SK-N-SH treated with all-trans-retinoic acid at 6 μM for 48 hours (cell line): ENCODE results near the gene ARL4D.

Experiments
- ATAC-seq: fragments of 200-7000 bp; cut with Tn5 transposase; 3 replicates; pipeline ENCODE4 v1.9.1; 2020; ENCODE audit warnings: mild to moderate bottlenecking, moderate library complexity
- ARNTL ChIP-seq: fragments of 450-650 bp; formaldehyde crosslinking; IDR thresholded peaks from 2 replicates; pipeline ENCODE4 v1.5.0; 2020; ENCODE audit warnings: low read depth, mild to moderate bottlenecking, moderate library complexity, borderline replicate concordance
- BACH2 ChIP-seq: fragments of 250-450 bp; sonication (Bioruptor Pico); IDR thresholded peaks from 2 replicates; pipeline ENCODE4 v1.9.0; 2021; ENCODE audit warnings: mild to moderate bottlenecking, borderline replicate concordance
- ESRRG ChIP-seq: fragments of 250-450 bp; sonication (Bioruptor Pico); IDR thresholded peaks from 2 replicates; pipeline ENCODE4 v1.6.1; 2021; ENCODE audit warnings: mild to moderate bottlenecking
- GLIS3 ChIP-seq: fragments of 250-450 bp; sonication (Bioruptor Pico); IDR thresholded peaks from 2 replicates; pipeline ENCODE4 v1.5.0; 2020; ENCODE audit warnings: mild to moderate bottlenecking, moderate library complexity
- ISL1 ChIP-seq: fragments of 250-450 bp; sonication (Bioruptor Pico); IDR thresholded peaks from 2 replicates; pipeline ENCODE4 v2.1.2; 2022; ENCODE audit warnings: mild to moderate bottlenecking, moderate library complexity
- OSR1 ChIP-seq: fragments of 250-450 bp; sonication (Bioruptor Pico); IDR thresholded peaks from 2 replicates; pipeline ENCODE4 v1.8.0; 2022; ENCODE audit warnings: moderate library complexity, mild to moderate bottlenecking, inconsistent platforms
- PPARA ChIP-seq: fragments of 250-450 bp; sonication (Bioruptor Pico); IDR thresholded peaks from 2 replicates; pipeline ENCODE4 v1.5.0; 2020; ENCODE audit warnings: mild to moderate bottlenecking, borderline replicate concordance
- RARB ChIP-seq: fragments of 250-450 bp; sonication (Bioruptor Pico); IDR thresholded peaks from 2 replicates; pipeline ENCODE4 v1.8.0; 2021; ENCODE audit warnings: mild to moderate bottlenecking, moderate library complexity
- SNAI2 ChIP-seq: fragments of 250-450 bp; sonication (Bioruptor Pico); IDR thresholded peaks from 2 replicates; pipeline ENCODE4 v1.5.0; 2020; ENCODE audit warnings: mild to moderate bottlenecking, moderate library complexity
- TCF4 ChIP-seq: fragments of 250-450 bp; sonication (Bioruptor Pico); IDR thresholded peaks from 2 replicates; pipeline ENCODE4 v1.8.0; 2021; ENCODE audit warnings: mild to moderate bottlenecking, moderate library complexity, borderline replicate concordance
- TOX ChIP-seq: fragments of 250-450 bp; sonication (Bioruptor Pico); IDR thresholded peaks from 2 replicates; pipeline ENCODE4 v1.8.0; 2021; ENCODE audit warnings: mild to moderate bottlenecking, moderate library complexity, borderline replicate concordance
- ZC3H10 ChIP-seq: fragments of 250-450 bp; sonication (Bioruptor Pico); IDR thresholded peaks from 2 replicates; pipeline ENCODE4 v1.5.1; 2021; ENCODE audit warnings: mild to moderate bottlenecking, moderate library complexity
- ZFP30 ChIP-seq: fragments of 450-650 bp; formaldehyde crosslinking; IDR thresholded peaks from 2 replicates; pipeline ENCODE4 v1.5.0; 2022; ENCODE audit warnings: mild to moderate bottlenecking, moderate library complexity
- ZNF8 ChIP-seq: fragments of 450-650 bp; formaldehyde crosslinking; IDR thresholded peaks from 2 replicates; pipeline ENCODE4 v1.5.0; 2020; ENCODE audit warnings: mild to moderate bottlenecking, moderate library complexity
- TF ChIP-seq, protein P1 (sequence below): fragments of 250-450 bp; sonication (Bioruptor Pico); IDR thresholded peaks from 2 replicates; pipeline ENCODE4 v1.8.0; 2020; ENCODE audit warnings: mild to moderate bottlenecking, moderate library complexity, borderline replicate concordance
- TF ChIP-seq, protein P2 (sequence below): fragments of 250-450 bp; sonication (Bioruptor Pico); IDR thresholded peaks from 2 replicates; pipeline ENCODE4 v1.5.0; 2020; ENCODE audit warnings: mild to moderate bottlenecking, moderate library complexity

The ARL4D gene

DNA sequence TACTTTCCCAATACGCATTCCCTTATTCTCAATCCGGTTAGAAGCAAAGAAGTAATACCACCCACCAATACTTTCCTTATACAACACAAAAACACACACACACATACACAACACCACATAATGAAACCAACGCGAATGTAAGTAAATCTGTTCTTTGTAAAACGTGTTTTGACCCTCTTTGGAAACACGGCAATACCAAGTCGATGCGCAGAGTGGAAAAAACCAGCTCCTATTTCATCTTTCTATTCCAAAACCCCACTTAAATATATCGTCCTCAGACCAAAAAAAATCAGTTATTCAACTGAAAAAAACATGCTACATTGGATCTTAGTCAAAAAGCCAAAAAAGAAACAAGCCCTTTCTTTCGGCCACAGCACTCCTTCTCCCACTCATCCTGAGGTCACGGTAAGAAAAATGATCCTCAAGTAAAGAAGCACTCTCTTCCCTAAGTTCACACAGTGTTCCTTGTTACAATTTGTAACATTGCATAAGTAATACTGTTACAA is 31.0 kb upstream of the ARL4D start (continued):
- TF ChIP-seq, protein P1, sequence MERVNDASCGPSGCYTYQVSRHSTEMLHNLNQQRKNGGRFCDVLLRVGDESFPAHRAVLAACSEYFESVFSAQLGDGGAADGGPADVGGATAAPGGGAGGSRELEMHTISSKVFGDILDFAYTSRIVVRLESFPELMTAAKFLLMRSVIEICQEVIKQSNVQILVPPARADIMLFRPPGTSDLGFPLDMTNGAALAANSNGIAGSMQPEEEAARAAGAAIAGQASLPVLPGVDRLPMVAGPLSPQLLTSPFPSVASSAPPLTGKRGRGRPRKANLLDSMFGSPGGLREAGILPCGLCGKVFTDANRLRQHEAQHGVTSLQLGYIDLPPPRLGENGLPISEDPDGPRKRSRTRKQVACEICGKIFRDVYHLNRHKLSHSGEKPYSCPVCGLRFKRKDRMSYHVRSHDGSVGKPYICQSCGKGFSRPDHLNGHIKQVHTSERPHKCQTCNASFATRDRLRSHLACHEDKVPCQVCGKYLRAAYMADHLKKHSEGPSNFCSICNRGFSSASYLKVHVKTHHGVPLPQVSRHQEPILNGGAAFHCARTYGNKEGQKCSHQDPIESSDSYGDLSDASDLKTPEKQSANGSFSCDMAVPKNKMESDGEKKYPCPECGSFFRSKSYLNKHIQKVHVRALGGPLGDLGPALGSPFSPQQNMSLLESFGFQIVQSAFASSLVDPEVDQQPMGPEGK (CRISPR knock-in tag): peak; percentile 100
- peak; percentile 99 for TF ChIP-seq ESRRG (CRISPR knock-in tag)
- peak; percentile 99 for TF ChIP-seq RARB (CRISPR knock-in tag)
- no peak for TF ChIP-seq OSR1 (CRISPR knock-in tag)
- peak; percentile 100 for TF ChIP-seq GLIS3 (CRISPR knock-in tag)
- TF ChIP-seq SNAI2 (CRISPR knock-in tag): peak; percentile 89; the same call in 1 of the 2 replicates
- TF ChIP-seq ZNF8 (CRISPR knock-in tag): peak; percentile 86
- TF ChIP-seq ISL1: no peak; the same call in 1 of the 2 replicates
- TF ChIP-seq PPARA (CRISPR knock-in tag): peak; percentile 96

DNA sequence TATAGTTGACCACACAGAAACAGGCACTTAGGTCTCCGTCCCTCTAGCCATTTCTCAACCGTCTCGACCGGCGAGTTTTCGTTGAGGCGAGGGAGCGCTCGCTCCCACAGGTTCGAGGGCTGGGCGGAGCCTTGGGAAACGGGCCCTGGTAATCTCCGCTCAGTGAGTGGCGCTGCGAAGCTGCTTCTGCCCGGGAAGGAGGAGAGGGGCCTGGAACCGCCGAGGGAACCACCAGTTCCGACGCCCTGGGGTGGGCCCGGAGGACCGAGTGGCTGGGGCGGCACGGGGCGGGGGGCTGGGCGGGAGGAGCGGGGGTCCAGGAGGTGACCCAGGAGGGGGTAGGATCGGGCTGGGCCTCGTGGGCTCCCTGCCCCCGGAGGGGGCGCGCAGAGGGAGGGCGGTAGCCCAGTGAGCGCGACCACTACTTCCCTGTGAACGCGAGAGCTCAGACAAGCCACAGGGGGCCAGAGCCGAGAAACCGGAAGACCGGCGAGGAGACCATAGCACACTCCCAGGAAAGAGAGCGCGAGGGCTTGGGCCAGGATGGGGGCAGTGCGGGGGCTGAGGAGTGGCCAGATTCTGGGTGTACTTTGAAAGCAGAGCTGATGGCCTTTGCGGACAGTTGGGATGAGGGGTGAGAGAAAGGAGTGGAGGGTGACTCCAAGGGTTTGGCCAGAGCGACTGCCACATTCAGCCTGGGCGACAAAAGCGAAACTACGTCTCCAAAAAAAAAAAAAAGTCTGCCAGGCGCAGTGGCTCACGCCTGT is 29.9 kb upstream of the ARL4D start:
- peak; percentile 86 for ATAC-seq
- no peak for TF ChIP-seq TOX
- TF ChIP-seq, all 23 proteins: peak for 0

DNA sequence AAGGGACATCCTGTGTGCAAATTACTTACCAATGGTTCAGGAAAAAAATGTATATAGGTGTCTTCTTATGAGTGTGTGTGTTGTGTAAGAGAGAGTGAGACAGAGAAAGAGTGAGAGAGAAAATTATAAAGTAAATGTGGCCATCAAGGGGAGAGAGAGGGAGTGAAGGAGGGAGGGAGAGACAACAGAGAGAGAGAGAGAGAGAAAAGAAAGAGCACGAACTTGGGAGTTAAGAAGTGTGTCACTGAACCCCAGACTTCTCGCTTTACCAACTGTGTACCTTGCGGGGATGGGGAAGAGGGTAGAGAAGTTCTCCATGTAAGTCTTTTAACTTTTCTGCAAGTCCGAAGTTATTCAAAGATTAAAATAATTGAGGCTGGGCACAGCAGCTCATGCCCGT is 28.8 kb upstream of the ARL4D start:
- TF ChIP-seq ZC3H10 (CRISPR knock-in tag) (no peak), GLIS3 (CRISPR knock-in tag) (no peak), ISL1 (no peak), ESRRG (CRISPR knock-in tag) (no peak), TOX (no peak), PPARA (CRISPR knock-in tag) (no peak), ZFP30 (CRISPR knock-in tag) (no peak), ARNTL (CRISPR knock-in tag) (no peak), BACH2 (CRISPR knock-in tag) (no peak), TCF4 (no peak), SNAI2 (CRISPR knock-in tag) (no peak), OSR1 (CRISPR knock-in tag) (no peak), RARB (CRISPR knock-in tag) (no peak)
- TF ChIP-seq, protein P2, sequence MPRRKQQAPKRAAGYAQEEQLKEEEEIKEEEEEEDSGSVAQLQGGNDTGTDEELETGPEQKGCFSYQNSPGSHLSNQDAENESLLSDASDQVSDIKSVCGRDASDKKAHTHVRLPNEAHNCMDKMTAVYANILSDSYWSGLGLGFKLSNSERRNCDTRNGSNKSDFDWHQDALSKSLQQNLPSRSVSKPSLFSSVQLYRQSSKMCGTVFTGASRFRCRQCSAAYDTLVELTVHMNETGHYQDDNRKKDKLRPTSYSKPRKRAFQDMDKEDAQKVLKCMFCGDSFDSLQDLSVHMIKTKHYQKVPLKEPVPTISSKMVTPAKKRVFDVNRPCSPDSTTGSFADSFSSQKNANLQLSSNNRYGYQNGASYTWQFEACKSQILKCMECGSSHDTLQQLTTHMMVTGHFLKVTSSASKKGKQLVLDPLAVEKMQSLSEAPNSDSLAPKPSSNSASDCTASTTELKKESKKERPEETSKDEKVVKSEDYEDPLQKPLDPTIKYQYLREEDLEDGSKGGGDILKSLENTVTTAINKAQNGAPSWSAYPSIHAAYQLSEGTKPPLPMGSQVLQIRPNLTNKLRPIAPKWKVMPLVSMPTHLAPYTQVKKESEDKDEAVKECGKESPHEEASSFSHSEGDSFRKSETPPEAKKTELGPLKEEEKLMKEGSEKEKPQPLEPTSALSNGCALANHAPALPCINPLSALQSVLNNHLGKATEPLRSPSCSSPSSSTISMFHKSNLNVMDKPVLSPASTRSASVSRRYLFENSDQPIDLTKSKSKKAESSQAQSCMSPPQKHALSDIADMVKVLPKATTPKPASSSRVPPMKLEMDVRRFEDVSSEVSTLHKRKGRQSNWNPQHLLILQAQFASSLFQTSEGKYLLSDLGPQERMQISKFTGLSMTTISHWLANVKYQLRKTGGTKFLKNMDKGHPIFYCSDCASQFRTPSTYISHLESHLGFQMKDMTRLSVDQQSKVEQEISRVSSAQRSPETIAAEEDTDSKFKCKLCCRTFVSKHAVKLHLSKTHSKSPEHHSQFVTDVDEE (CRISPR knock-in tag): no peak
- no peak for ATAC-seq

DNA sequence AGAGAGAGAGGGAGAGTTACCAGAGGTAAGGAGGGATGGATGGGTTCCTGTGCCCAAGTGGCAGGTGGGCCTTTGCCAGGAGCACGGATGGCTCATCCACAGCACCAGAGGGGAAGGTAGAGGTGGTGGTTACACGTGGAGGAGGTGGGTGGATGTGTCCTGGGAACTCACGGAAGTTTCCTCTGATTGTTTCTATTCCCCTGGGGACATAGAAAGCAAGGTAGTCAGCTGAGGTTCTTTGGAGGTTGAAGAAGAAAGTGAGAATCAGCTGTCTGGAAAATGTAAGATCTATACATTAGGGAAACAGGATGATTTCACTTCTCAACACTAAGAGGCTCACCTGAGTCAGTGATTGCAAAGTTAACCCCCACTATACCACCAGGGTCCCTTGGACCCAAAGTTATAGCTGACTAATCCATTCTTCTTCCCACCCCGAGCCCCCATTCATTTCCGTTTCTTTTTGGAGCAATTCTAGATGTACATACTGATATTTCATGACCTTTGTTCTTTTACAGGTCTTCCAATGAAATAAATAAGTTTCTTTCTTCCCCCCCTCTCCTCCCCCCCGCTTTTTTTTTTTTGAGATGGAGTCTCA is 27.5 kb upstream of the ARL4D start:
- ATAC-seq: no peak
- TF ChIP-seq, protein P2 (CRISPR knock-in tag): no peak
- TF ChIP-seq, protein P1 (CRISPR knock-in tag): no peak
